NCI-H2107 (cell line): ENCODE results near the gene TMC6.
"Not testable (repeated sequence)": the region's sequence is repeated elsewhere in the genome, so short reads cannot be mapped to it uniquely, and the experiment has no call there.

Source experiments
- DNase-seq: peaks from one replicate; lab custom pipeline; 2025; lab: John Stamatoyannopoulos, UW

Gene TMC6

GRCh38 chr17:78075545-78075944 lies 53.0 kb downstream of the TMC6 start:
- DNase-seq: no peak

DNA sequence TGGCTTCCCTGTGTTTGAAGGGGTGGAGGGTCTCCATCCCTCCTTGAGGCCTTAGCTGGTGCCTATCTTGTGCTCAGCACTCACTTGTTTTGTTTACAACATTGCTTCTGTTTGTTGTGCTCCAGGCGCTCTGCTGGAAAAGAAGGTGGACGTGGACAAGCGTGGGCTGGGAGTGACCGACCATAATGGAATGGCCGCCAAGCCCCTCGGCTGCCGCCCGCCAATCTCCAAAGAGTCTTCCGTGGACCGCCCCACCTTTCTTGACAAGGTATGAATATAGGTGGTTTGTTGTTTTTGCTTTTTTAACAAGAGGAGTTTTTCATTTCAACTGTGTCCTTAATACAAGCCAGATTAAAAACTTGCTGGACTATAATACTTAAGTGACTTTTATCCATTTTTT lies 53.5 kb downstream of the TMC6 start:
- DNase-seq: no peak

GRCh38 chr17:78072961-78073360 lies 55.6 kb downstream of the TMC6 start:
- no peak for DNase-seq

- DNase-seq: no peak
Observed at GRCh38 chr17:78069695-78070094, 58.9 kb downstream of the TMC6 start.

DNA sequence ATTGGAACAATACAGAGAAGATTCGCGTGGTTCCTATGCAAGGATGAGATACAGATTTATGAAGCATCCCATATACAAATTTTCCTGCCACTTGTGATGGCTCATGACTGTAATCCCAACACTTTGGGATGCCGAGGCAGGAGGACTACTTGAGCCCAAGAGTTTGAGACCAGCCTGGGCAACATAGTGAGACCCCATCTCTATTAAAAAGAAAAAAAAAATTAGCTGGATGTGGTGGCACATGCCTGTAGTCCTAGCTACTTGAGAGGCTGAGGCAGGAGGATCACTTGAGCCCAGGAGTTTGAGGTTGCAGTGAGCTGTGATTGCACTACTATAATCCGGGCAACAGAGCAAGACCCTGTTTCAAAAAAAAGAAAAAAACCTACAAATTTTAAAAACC lies 61.6 kb downstream of the TMC6 start:
- DNase-seq: not testable (repeated sequence)

- DNase-seq: no peak
Observed at GRCh38 chr17:78064708-78065107, 63.8 kb downstream of the TMC6 start.

GRCh38 chr17:78063489-78063888 lies 65.1 kb downstream of the TMC6 start:
- no peak for DNase-seq

GRCh38 chr17:78062596-78062995 lies 66.0 kb downstream of the TMC6 start:
- DNase-seq: no peak
